Neural progenitor cell (in vitro differentiated cells): ENCODE data around the gene ARHGEF11. TPM values are rescaled to one million over a fixed set of nuclear protein-coding genes. Genes with fewer than 3 reads are reported as not detected.
A peak's percentile ranks its signal among the peaks of the same experiment; 100 is the strongest.

Source experiments
- DNase-seq: peaks from one replicate; pipeline ENCODE4 v3.0.0-alpha.2; 2016; ENCODE audit warnings: low spot score
- H2AFZ ChIP-seq: fragments of 200-600 bp; sonication (generic); replicated peaks from 2 replicates; pipeline ENCODE4 v1.6.1; 2016; ENCODE audit warnings: antibody characterized with exemption
- H3F3A ChIP-seq: fragments of 200-600 bp; sonication (generic); 2 replicates; pipeline ENCODE4 v1.6.1; 2016; ENCODE audit warnings: antibody characterized with exemption, low read depth
- H3K27ac ChIP-seq: fragments of 200-600 bp; sonication (generic); 2 replicates; pipeline ENCODE4 v1.5.1; 2016; ENCODE audit warnings: mild to moderate bottlenecking
- H3K27me3 ChIP-seq: fragments of 200-600 bp; sonication (generic); 2 replicates; pipeline ENCODE4 v1.6.1; 2016; ENCODE audit warnings: mild to moderate bottlenecking, moderate library complexity
- H3K36me3 ChIP-seq: fragments of 200-600 bp; sonication (generic); 2 replicates; pipeline ENCODE4 v1.5.1; 2016
- H3K4me1 ChIP-seq: fragments of 200-600 bp; sonication (generic); 2 replicates; pipeline ENCODE4 v1.6.1; 2016; ENCODE audit warnings: mixed run types
- H3K4me2 ChIP-seq: fragments of 200-600 bp; sonication (generic); 2 replicates; pipeline ENCODE4 v1.6.1; 2016
- H3K4me3 ChIP-seq: fragments of 200-600 bp; sonication (generic); 2 replicates; pipeline ENCODE4 v1.5.1; 2016
- H3K79me2 ChIP-seq: fragments of 200-600 bp; sonication (generic); 2 replicates; pipeline ENCODE4 v1.6.1; 2016; ENCODE audit warnings: low read depth
- H3K9ac ChIP-seq: fragments of 200-600 bp; sonication (generic); 2 replicates; pipeline ENCODE4 v1.6.1; 2016
- H3K9me3 ChIP-seq: fragments of 200-600 bp; sonication (generic); 2 replicates; pipeline ENCODE4 v1.5.1; 2016; ENCODE audit warnings: low read depth
- H4K20me1 ChIP-seq: fragments of 200-600 bp; sonication (generic); 2 replicates; pipeline ENCODE4 v1.6.1; 2016; ENCODE audit warnings: low read depth
- H3K27ac Mint-ChIP-seq: 3 replicates; pipeline ENCODE4 v1.8.0; 2021; ENCODE audit warnings: mixed read lengths
- H3K27me3 Mint-ChIP-seq: 2 replicates; pipeline ENCODE4 v1.8.0; 2022; ENCODE audit warnings: low read depth, mild to moderate bottlenecking, inconsistent platforms, moderate library complexity, mixed read lengths; ENCODE audit not compliant: insufficient read depth
- H3K36me3 Mint-ChIP-seq: 3 replicates; pipeline ENCODE4 v1.8.0; 2021; ENCODE audit warnings: mixed read lengths
- H3K4me1 Mint-ChIP-seq: 3 replicates; pipeline ENCODE4 v1.8.0; 2021; ENCODE audit warnings: mixed read lengths
- H3K4me3 Mint-ChIP-seq: 3 replicates; pipeline ENCODE4 v1.8.0; 2021; ENCODE audit warnings: mild to moderate bottlenecking, moderate library complexity, mixed read lengths
- H3K9me3 Mint-ChIP-seq: 3 replicates; pipeline ENCODE4 v1.8.0; 2020; ENCODE audit warnings: mixed read lengths
- EZH2 ChIP-seq: fragments of 200-600 bp; sonication (generic); IDR thresholded peaks from 2 replicates; pipeline ENCODE4 v1.6.1; 2017; ENCODE audit warnings: antibody characterized with exemption, mild to moderate bottlenecking, moderate library complexity
- EZH2phosphoT487 ChIP-seq: fragments of 200-600 bp; sonication (generic); IDR thresholded peaks from 2 replicates; pipeline ENCODE4 v1.6.1; 2017; ENCODE audit warnings: antibody characterized with exemption
- total RNA-seq: library from RNA; depleted of rRNA; stranded (reverse); fragments of >200 nt; gene quantifications from 2 replicates; pipeline ENCODE4 v1.2.3, GENCODE V29; 2015; ENCODE audit warnings: low replicate concordance
- TF ChIP-seq, protein P1 (sequence below): fragments of 200-600 bp; sonication (generic); IDR thresholded peaks from 2 replicates; pipeline ENCODE4 v1.5.1; 2017; ENCODE audit warnings: antibody characterized with exemption, mild to moderate bottlenecking

The ARHGEF11 gene
- total RNA-seq, 1 donor from 2014 or later: 31.9 TPM

GRCh38 chr1:156901966-156902915, 143.3 kb downstream of the ARHGEF11 start:
- H3K4me1 ChIP-seq: no peaks in the 10 kb centered on the region
- no peaks in the 10 kb centered on the region for H3K9me3 Mint-ChIP-seq
- no peaks in the 10 kb centered on the region for H3K36me3 Mint-ChIP-seq
- H3K27me3 Mint-ChIP-seq: peaks cover 8% of the 10 kb centered on the region
- peak overlapping the region; percentile 37 for H3K27ac Mint-ChIP-seq
- H3K4me3 ChIP-seq: no peak overlapping the region
- no peak overlapping the region for H3K4me2 ChIP-seq
- no peaks in the 10 kb centered on the region for H3K79me2 ChIP-seq
- no peaks in the 10 kb centered on the region for H3K36me3 ChIP-seq
- no peak overlapping the region for H3K27ac ChIP-seq
- no peak overlapping the region for H3K9ac ChIP-seq
- H3K4me3 Mint-ChIP-seq: peak overlapping the region; percentile 44
- H3K9me3 ChIP-seq: no peaks in the 10 kb centered on the region
- TF ChIP-seq EZH2phosphoT487 (no peak), EZH2 (no peak)
- TF ChIP-seq, protein P1, sequence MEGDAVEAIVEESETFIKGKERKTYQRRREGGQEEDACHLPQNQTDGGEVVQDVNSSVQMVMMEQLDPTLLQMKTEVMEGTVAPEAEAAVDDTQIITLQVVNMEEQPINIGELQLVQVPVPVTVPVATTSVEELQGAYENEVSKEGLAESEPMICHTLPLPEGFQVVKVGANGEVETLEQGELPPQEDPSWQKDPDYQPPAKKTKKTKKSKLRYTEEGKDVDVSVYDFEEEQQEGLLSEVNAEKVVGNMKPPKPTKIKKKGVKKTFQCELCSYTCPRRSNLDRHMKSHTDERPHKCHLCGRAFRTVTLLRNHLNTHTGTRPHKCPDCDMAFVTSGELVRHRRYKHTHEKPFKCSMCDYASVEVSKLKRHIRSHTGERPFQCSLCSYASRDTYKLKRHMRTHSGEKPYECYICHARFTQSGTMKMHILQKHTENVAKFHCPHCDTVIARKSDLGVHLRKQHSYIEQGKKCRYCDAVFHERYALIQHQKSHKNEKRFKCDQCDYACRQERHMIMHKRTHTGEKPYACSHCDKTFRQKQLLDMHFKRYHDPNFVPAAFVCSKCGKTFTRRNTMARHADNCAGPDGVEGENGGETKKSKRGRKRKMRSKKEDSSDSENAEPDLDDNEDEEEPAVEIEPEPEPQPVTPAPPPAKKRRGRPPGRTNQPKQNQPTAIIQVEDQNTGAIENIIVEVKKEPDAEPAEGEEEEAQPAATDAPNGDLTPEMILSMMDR: no peak
- no peaks in the 10 kb centered on the region for H3F3A ChIP-seq
- peaks cover 20% of the 10 kb centered on the region for H3K4me1 Mint-ChIP-seq
- H4K20me1 ChIP-seq: no peaks in the 10 kb centered on the region
- DNase-seq: no peak
- H2AFZ ChIP-seq: no peak overlapping the region
- peaks cover 10% of the 10 kb centered on the region for H3K27me3 ChIP-seq

GRCh38 chr1:156901590-156901900, 144.0 kb downstream of the ARHGEF11 start:
- Mint-ChIP-seq H3K27ac (peak overlapping the region; percentile 37), H3K27me3 (peaks cover 12% of the 10 kb centered on the region), H3K9me3 (no peaks in the 10 kb centered on the region), H3K36me3 (no peaks in the 10 kb centered on the region), H3K4me1 (peaks cover 27% of the 10 kb centered on the region), H3K4me3 (no peak overlapping the region)
- Histone ChIP-seq H3K4me2 (no peak overlapping the region), H3K36me3 (no peaks in the 10 kb centered on the region), H3K79me2 (no peaks in the 10 kb centered on the region), H3K27ac (no peak overlapping the region), H2AFZ (no peak overlapping the region), H3K27me3 (peaks cover 10% of the 10 kb centered on the region), H3K9ac (no peak overlapping the region), H3K9me3 (no peaks in the 10 kb centered on the region), H4K20me1 (no peaks in the 10 kb centered on the region), H3K4me3 (no peak overlapping the region), H3F3A (no peaks in the 10 kb centered on the region), H3K4me1 (peaks cover 5% of the 10 kb centered on the region)
- TF ChIP-seq EZH2phosphoT487 (no peak), EZH2 (no peak)
- TF ChIP-seq, protein P1: no peak
- no peak for DNase-seq

DNA sequence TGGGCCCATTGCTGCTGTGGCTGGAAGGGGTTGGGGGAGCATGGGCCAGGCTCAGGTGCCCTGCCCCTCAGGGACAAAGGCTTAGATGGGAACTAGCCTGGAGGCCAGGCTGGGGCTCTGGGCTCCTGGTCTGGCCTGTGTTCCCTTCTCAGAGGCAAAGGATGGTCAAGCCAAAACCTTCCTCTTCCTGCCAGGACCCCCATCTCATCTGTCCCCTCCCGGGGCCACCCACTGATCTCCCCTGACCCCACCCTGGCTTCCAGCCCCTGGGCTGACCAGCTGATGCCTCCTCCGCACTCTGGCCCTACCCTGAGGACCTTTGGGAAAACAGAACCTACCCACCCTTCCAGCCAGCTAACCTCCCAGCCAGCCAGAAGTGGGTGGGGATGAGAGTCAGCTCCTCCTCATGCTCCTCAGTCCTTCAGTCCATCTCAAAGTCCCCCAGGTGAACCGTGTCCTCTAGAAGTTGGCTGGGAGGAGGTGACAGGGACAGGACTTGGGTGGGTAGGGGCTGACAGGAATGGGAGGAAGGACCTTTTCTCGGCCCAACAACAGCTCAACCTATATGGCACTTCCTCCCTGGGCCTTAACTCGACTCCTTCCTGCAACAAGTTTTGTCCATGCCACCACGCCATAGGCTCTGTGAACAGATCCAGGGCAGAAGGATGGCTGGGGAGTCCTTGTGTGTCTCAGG, 144.5 kb downstream of the ARHGEF11 start:
- H3K4me1 Mint-ChIP-seq: peaks cover 30% of the 10 kb centered on the region
- no peaks in the 10 kb centered on the region for H3K9me3 Mint-ChIP-seq
- no peak overlapping the region for H3K4me3 Mint-ChIP-seq
- H3K27ac Mint-ChIP-seq: peak overlapping the region; percentile 37
- Histone ChIP-seq H3K27me3 (peaks cover 11% of the 10 kb centered on the region), H3K36me3 (no peaks in the 10 kb centered on the region), H4K20me1 (no peaks in the 10 kb centered on the region), H3K9me3 (no peaks in the 10 kb centered on the region), H3K4me1 (peaks cover 7% of the 10 kb centered on the region), H3K27ac (no peak overlapping the region), H2AFZ (no peak overlapping the region), H3K4me3 (no peak overlapping the region), H3K4me2 (no peak overlapping the region), H3F3A (no peaks in the 10 kb centered on the region), H3K9ac (no peak overlapping the region), H3K79me2 (no peaks in the 10 kb centered on the region)
- no peaks in the 10 kb centered on the region for H3K36me3 Mint-ChIP-seq
- DNase-seq: no peak
- TF ChIP-seq EZH2phosphoT487 (no peak), EZH2 (no peak)
- TF ChIP-seq, protein P1: no peak
- H3K27me3 Mint-ChIP-seq: peaks cover 12% of the 10 kb centered on the region
